BJ (cell line): ENCODE data around the gene TMEM217. TPM values are rescaled to one million over a fixed set of nuclear protein-coding genes. Genes with fewer than 3 reads are reported as not detected.

Experiments
- CTCF ChIA-PET: fragments of 350-600 bp; formaldehyde crosslinking; extraction: SDS; loops from one replicate; lab custom pipeline; 2021; ENCODE audit warnings: antibody characterized with exemption, inconsistent platforms; lab: Yijun Ruan, JAX
- POLR2A ChIA-PET: fragments of 300-600 bp; sonication (Branson Sonifier 250); formaldehyde crosslinking; extraction: SDS; loops from one replicate; lab custom pipeline; 2021; ENCODE audit warnings: antibody characterized with exemption; lab: Charles Lee
- DNase-seq: peaks from one replicate; pipeline ENCODE4 v3.0.0-alpha.2; 2011; ENCODE audit warnings: low read depth
- H3K27me3 ChIP-seq: 2 replicates; pipeline ENCODE4 v1.6.0; 2011; ENCODE audit warnings: low read length; ENCODE audit not compliant: control insufficient read depth, insufficient read depth
- H3K36me3 ChIP-seq: 2 replicates; pipeline ENCODE4 v1.5.1; 2011; ENCODE audit warnings: low read length; ENCODE audit not compliant: control insufficient read depth, insufficient read depth
- H3K4me3 ChIP-seq: 2 replicates; pipeline ENCODE4 v1.5.1; 2011; ENCODE audit warnings: low read depth, mild to moderate bottlenecking, control low read depth, low read length
- polyA plus RNA-seq: library from polyadenylated mRNA; depleted of rRNA; stranded (reverse); fragments of >200 nt; gene quantifications from 2 replicates; pipeline ENCODE4 v1.2.3, GENCODE V29; 2011
- TF ChIP-seq, protein P1 (sequence below): IDR thresholded peaks from 2 replicates; pipeline ENCODE4 v1.5.1; 2011; ENCODE audit warnings: low read depth, mild to moderate bottlenecking, control low read depth, inconsistent platforms, low read length, moderate library complexity; ENCODE audit not compliant: insufficient read depth

The TMEM217 gene
- polyA plus RNA-seq, 1 experiment: 2.3 TPM

DNA sequence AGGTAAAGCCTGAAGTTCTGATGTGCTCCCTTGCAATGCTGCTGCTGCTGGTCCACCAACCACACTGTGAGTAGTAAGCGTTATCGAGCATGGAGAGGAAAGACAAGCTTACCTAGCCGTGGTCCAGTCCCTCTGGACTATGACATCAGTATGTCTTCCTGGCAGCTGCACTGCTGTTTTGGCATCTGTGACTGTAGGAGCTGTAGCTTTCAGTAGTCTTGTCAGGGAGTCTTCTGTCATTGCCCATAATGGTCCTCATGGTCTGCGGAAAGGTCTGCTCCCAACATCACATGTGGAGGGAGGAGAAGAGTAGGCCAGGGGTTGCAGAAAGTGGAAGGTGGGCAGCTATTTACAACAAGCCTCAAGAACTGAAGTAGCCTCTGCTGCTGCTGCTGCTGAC, 26.8 kb upstream of the TMEM217 start:
- no peak overlapping the region for H3K4me3 ChIP-seq
- no peaks in the 10 kb centered on the region for H3K27me3 ChIP-seq
- CTCF ChIA-PET: interaction anchor here (1.4 to 1.5 kb wide), 2 partner anchors 9 to 12 kb away, joined by 3 to 4 read pairs; no protein-coding TSS in a partner anchor
- DNase-seq: no peak
- H3K36me3 ChIP-seq: peaks cover 14% of the 10 kb centered on the region
- TF ChIP-seq, protein P1, sequence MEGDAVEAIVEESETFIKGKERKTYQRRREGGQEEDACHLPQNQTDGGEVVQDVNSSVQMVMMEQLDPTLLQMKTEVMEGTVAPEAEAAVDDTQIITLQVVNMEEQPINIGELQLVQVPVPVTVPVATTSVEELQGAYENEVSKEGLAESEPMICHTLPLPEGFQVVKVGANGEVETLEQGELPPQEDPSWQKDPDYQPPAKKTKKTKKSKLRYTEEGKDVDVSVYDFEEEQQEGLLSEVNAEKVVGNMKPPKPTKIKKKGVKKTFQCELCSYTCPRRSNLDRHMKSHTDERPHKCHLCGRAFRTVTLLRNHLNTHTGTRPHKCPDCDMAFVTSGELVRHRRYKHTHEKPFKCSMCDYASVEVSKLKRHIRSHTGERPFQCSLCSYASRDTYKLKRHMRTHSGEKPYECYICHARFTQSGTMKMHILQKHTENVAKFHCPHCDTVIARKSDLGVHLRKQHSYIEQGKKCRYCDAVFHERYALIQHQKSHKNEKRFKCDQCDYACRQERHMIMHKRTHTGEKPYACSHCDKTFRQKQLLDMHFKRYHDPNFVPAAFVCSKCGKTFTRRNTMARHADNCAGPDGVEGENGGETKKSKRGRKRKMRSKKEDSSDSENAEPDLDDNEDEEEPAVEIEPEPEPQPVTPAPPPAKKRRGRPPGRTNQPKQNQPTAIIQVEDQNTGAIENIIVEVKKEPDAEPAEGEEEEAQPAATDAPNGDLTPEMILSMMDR: no peak
- POLR2A ChIA-PET: no interaction called here

DNA sequence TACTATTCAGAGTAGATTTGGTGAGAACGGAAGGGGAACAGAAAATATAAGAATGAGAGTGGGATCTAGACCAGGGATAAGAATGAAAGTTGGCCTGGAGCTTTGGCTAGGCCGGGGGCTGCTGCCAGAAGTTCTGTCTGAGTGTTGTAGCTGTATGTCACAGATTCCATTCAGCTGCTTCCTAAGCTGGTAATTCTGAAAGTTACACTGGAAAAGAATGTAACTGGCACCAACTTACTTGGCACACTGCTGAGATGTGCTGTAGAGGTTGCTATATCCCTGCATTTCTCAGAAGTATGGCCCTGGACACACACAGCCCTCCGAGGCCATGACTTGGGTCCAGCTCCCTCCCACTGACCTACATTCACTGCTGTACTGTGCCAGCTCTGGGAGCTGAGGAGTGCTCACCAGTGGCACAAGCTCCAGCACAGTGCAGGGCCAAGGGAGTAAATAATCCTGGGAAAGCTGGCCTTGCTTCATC, 25.8 kb upstream of the TMEM217 start:
- peaks cover 14% of the 10 kb centered on the region for H3K36me3 ChIP-seq
- DNase-seq: no peak
- TF ChIP-seq, protein P1: no peak
- ChIA-PET CTCF (interaction anchor here (1.5 to 2.3 kb wide), 2 partner anchors 10 to 11 kb away, joined by 4 to 7 read pairs; no protein-coding TSS in a partner anchor), POLR2A (no interaction called here)
- no peaks in the 10 kb centered on the region for H3K27me3 ChIP-seq
- no peak overlapping the region for H3K4me3 ChIP-seq

DNA sequence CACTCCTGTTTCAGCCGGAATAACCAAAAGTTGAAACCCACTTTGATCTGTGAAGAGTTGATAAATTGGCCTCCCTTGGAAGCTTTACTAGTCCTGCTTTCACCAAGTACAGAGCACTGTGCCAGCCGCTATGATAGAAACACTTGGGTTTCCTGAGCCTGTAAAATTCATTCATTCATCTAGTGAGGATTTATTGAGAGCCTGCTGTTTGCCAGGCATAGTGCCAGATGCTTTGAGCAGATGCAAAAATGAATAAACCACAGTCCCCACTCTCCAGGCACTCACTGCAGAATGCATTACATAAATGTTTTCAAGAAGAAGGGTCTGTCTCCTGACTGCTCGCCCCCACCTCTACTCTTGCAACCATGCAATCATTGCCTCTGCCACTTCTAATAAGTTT, 25.3 kb upstream of the TMEM217 start:
- POLR2A ChIA-PET: no interaction called here
- Histone ChIP-seq H3K36me3 (peaks cover 14% of the 10 kb centered on the region), H3K27me3 (no peaks in the 10 kb centered on the region), H3K4me3 (no peak overlapping the region)
- no peak for DNase-seq
- CTCF ChIA-PET: interaction anchor here (1.5 to 2.3 kb wide), 2 partner anchors 10 kb away, joined by 4 to 7 read pairs; no protein-coding TSS in a partner anchor
- TF ChIP-seq, protein P1: no peak

DNA sequence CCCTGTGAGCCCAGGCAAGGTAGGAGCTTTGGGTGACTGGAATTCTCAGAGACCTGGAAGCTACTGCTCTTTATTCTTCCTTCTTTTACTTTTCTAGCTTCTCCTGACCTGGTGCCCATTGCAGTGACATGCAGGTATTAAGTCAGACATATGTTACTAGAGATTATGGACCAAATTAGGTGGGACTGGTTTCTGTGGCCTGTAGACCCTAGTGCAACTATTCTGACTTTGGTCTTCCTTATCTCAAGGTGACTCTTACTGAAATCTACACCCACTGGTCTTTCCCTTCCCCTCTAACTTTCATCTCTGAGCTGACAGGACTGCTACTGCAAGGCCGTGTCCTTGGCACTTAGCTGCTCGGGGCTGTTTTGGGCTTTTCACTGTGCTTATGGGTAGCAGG, 24.4 kb upstream of the TMEM217 start:
- Histone ChIP-seq H3K27me3 (no peaks in the 10 kb centered on the region), H3K36me3 (peaks cover 14% of the 10 kb centered on the region), H3K4me3 (no peak overlapping the region)
- TF ChIP-seq, protein P1: no peak
- POLR2A ChIA-PET: no interaction called here
- DNase-seq: no peak
- CTCF ChIA-PET: interaction anchor here (1.0 to 2.3 kb wide), 3 partner anchors 11 to 284 kb away, joined by 3 to 7 read pairs (median 5); no protein-coding TSS in a partner anchor

DNA sequence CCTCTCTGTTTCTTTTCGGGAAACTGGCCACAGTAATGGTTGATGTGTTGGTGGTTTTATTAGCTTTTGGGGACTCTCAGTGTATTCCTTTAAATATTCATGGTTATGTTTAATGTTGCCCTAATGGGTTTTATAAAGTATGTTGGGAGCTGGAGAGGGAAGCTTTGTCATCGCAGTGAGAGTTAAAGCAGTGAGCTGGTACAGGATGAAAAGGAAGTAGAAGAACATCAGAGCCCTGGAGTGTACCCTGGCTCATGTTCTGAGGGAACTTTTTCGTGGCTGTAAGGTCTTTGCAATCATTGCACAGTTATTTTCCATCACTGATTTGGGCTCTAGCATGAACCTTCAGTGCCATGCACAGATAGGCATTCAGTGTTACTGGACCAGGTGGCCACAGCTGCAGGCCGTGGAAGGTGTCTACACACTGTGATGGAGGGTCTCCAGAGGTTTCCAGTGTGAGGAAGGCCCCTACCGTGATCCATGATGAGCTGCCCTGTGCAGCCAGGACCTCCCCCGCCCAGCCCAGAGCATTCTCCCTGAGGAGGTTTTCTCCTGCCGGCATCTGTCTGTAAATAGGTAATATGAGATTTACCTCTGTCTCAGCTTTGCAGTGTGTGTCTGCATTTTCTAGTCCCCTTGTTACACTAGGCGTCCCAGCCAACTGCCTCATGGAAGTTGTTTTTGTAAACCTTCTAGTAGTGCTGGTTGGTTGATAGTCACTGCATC, 22.4 kb upstream of the TMEM217 start:
- no peak for DNase-seq
- H3K36me3 ChIP-seq: peaks cover 14% of the 10 kb centered on the region
- H3K27me3 ChIP-seq: no peaks in the 10 kb centered on the region
- no peak overlapping the region for H3K4me3 ChIP-seq
- TF ChIP-seq, protein P1: no peak
- ChIA-PET POLR2A (no interaction called here), CTCF (interaction anchor here (0.9 to 1.5 kb wide), 4 partner anchors 14 to 251 kb away, joined by 3 to 7 read pairs (median 4); no protein-coding TSS in a partner anchor)
